Stomach (tissue), 9 donors: Measurements from ENCODE around the gene TNFSF13. TPM values are rescaled to one million over a fixed set of nuclear protein-coding genes. Genes with fewer than 3 reads are reported as not detected.
"Not testable (repeated sequence)": the region's sequence is repeated elsewhere in the genome, so short reads cannot be mapped to it uniquely, and the experiment has no call there.

Experiments
- DNase-seq, 2 donors: peaks; one replicate each; pipeline versions ENCODE4 v3.0.0 to v3.0.0-alpha.2; 2013 to 2019
- H3K27ac ChIP-seq, 5 donors: fragments of 200-600 bp in 4 of 5; sonication (generic) in 4 of 5; one replicate each; pipeline ENCODE4 v1.5.1; 2013 to 2019; ENCODE audit warnings: mild to moderate bottlenecking in 1 of 5, moderate library complexity in 1 of 5
- H3K27me3 ChIP-seq, 3 donors: fragments of 200-600 bp; sonication (generic); one replicate each; pipeline ENCODE4 v1.5.1; 2017 to 2019; ENCODE audit warnings: mixed run types in 1 of 3
- H3K36me3 ChIP-seq, 4 donors: fragments of 200-600 bp; sonication (generic); 1 replicate in 3 of 4; 2 replicates in 1 of 4; pipeline ENCODE4 v1.5.1; 2016 to 2019
- H3K4me1 ChIP-seq, 4 donors: fragments of 200-600 bp; sonication (generic); one replicate each; pipeline ENCODE4 v1.5.1; 2016 to 2019
- H3K4me3 ChIP-seq, 4 donors: fragments of 200-600 bp; sonication (generic) in 3 of 4; one replicate each; pipeline ENCODE4 v1.5.1; 2016 to 2019; ENCODE audit warnings: mild to moderate bottlenecking in 1 of 4
- H3K9me3 ChIP-seq, 4 donors: fragments of 200-600 bp; sonication (generic); one replicate each; pipeline ENCODE4 v1.5.1; 2016 to 2019
- CTCF ChIP-seq, 7 experiments: fragments of 450-650 bp in 4 of 7; fragments of 200-600 bp in 3 of 7; sonication (generic) in 3 of 7; IDR thresholded peaks; one replicate each; pipeline ENCODE4 v1.5.1; 2016 to 2019; ENCODE audit warnings: antibody characterized with exemption in 7 of 7, control low read depth in 2 of 7, mild to moderate bottlenecking in 1 of 7
- EP300 ChIP-seq: sonication (generic); formaldehyde crosslinking; IDR thresholded peaks from one replicate; pipeline ENCODE4 v1.6.1; 2017; ENCODE audit warnings: antibody characterized with exemption
- POLR2A ChIP-seq, 4 donors: fragments of 450-650 bp; IDR thresholded peaks; one replicate each; pipeline ENCODE4 v1.6.1; 2016; ENCODE audit warnings: antibody characterized with exemption in 4 of 4, control low read depth in 2 of 4, mild to moderate bottlenecking in 1 of 4, moderate library complexity in 1 of 4
- POLR2AphosphoS5 ChIP-seq, 3 donors: sonication (generic); formaldehyde crosslinking; IDR thresholded peaks; one replicate each; pipeline ENCODE4 v1.6.1; 2016; ENCODE audit warnings: antibody characterized with exemption in 3 of 3
- WGBS, 5 donors: extraction: QIAGEN DNeasy Blood & Tissue Kit in 3 of 5; methylation state at CpG; one replicate each; pipeline versions ENCODE4 v1.1.5 to v1.1.7; 2013 to 2018; 5-methylcytosine and 5-hydroxymethylcytosine counted together
- intact Hi-C: fragments of 100-400 bp; cut with DNase I; formaldehyde crosslinking; loops from one replicate; pipeline ENCODE4 v1.15.1; 2023; ENCODE audit warnings: low total_unique reads
- polyA plus RNA-seq, 3 donors: library from polyadenylated mRNA; stranded (reverse); fragments of 200-250 nt; gene quantifications; one replicate each; pipeline ENCODE4 v1.2.3, GENCODE V29; 2013
- small RNA-seq, 4 donors: library from RNA; depleted of rRNA; stranded (forward); fragments of <200 nt; gene quantifications; one replicate each; pipeline ENCODE3, GENCODE V24; 2016
- total RNA-seq, 5 donors: library from RNA; depleted of rRNA; stranded (reverse); fragments of >200 nt; gene quantifications; one replicate each; pipeline versions ENCODE4 v1.1.0 to v1.2.3, GENCODE V29; 2014 to 2016
- donor health status: healthy with polysubstance abuse.
- donor health status: Bipolar disorder and iron deficiency.
- donor health status: healthy.

The TNFSF13 gene
- total and polyA plus RNA-seq, 8 donors = 15.6 to 55.4 (median 28.0) TPM

GRCh38 chr17:7592422-7593021 is 34.0 kb downstream of the TNFSF13 start:
- Histone ChIP-seq H3K4me3 (no peak overlapping the region), H3K36me3 (peaks cover 65 to 96% (median 88%) of the 10 kb centered on the region in 4 donors)

GRCh38 chr17:7593296-7593695 is 34.7 kb downstream of the TNFSF13 start:
- no peak for DNase-seq
- Histone ChIP-seq H3K9me3 (no peaks in the 10 kb centered on the region), H3K36me3 (peaks cover 69 to 93% (median 86%) of the 10 kb centered on the region in 4 donors), H3K27ac (no peak overlapping the region), H3K4me1 (peaks cover 9 to 25% (median 17%) of the 10 kb centered on the region in 4 donors), H3K27me3 (no peaks in the 10 kb centered on the region), H3K4me3 (no peak overlapping the region)
- 87 to 89% (median 88%) methylated on average over 12 of the region's 12 CpGs for WGBS, 5 donors
- intact Hi-C loops = no loop called here
- TF ChIP-seq POLR2AphosphoS5 (IDR thresholded peaks at IDR 0.05) (no peak), EP300 (no peak), POLR2A (IDR thresholded peaks at IDR 0.05) (no peak), CTCF (IDR thresholded peaks at IDR 0.05) (no peak)

More at GRCh38 chr17:7592422-7593021, 34.0 kb downstream of the TNFSF13 start:
- WGBS, 5 donors = 90 to 92% (median 92%) methylated on average over 21 to 23 of the region's 23 CpGs
- H3K9me3 ChIP-seq = no peaks in the 10 kb centered on the region
- TF ChIP-seq CTCF (IDR thresholded peaks at IDR 0.05) (no peak), EP300 (no peak), POLR2AphosphoS5 (IDR thresholded peaks at IDR 0.05) (no peak), POLR2A (IDR thresholded peaks at IDR 0.05) (no peak)
- H3K4me1 ChIP-seq = peaks cover 14 to 32% (median 24%) of the 10 kb centered on the region in 4 donors
- intact Hi-C loops = no loop called here
- no peak for DNase-seq
- H3K27ac ChIP-seq = no peak overlapping the region
- H3K27me3 ChIP-seq = no peaks in the 10 kb centered on the region

- DNase-seq, H3K4me1 ChIP-seq, H3K4me3 ChIP-seq, H3K27me3 ChIP-seq, H3K9me3 ChIP-seq, intact Hi-C loops, H3K27ac ChIP-seq: not testable (repeated sequence)
- WGBS, 5 donors = 76 to 83% (median 79%) methylated on average over 5 of the region's 5 CpGs
- peaks cover 96 to 97% (median 97%) of the 10 kb centered on the region in 4 donors for H3K36me3 ChIP-seq
Observed at GRCh38 chr17:7597561-7597960, 39.0 kb downstream of the TNFSF13 start.

GRCh38 chr17:7606280-7606679 is 47.7 kb downstream of the TNFSF13 start:
- H3K4me3 ChIP-seq = no peak overlapping the region
- no peak for DNase-seq
- peaks cover 48 to 61% (median 58%) of the 10 kb centered on the region in 4 donors for H3K36me3 ChIP-seq
- 95 to 98% (median 97%) methylated on average over 4 of the region's 4 CpGs for WGBS, 5 donors
- TF ChIP-seq POLR2A (IDR thresholded peaks at IDR 0.05) = no peak
- no peak for TF ChIP-seq POLR2AphosphoS5 (IDR thresholded peaks at IDR 0.05)
- no peak for TF ChIP-seq CTCF (IDR thresholded peaks at IDR 0.05)
- no peak for TF ChIP-seq EP300
- H3K4me1 ChIP-seq = peaks cover 0 to 25% (median 7%) of the 10 kb centered on the region in 4 donors
- no peaks in the 10 kb centered on the region for H3K9me3 ChIP-seq
- no peaks in the 10 kb centered on the region for H3K27me3 ChIP-seq
- intact Hi-C loops = no loop called here
- H3K27ac ChIP-seq = no peak overlapping the region

- Histone ChIP-seq H3K36me3 (peaks cover 7 to 22% (median 17%) of the 10 kb centered on the region in 4 donors), H3K27ac (no peak overlapping the region), H3K9me3 (no peaks in the 10 kb centered on the region), H3K4me3 (no peak overlapping the region), H3K27me3 (no peaks in the 10 kb centered on the region), H3K4me1 (peaks cover 24 to 54% (median 40%) of the 10 kb centered on the region in 4 donors)
- intact Hi-C loops = no loop called here
- TF ChIP-seq EP300 (no peak), POLR2AphosphoS5 (IDR thresholded peaks at IDR 0.05) (no peak)
- DNase-seq = no peak
- 94 to 100% (median 97%) methylated on average over 2 of the region's 2 CpGs for WGBS, 5 donors
Observed at GRCh38 chr17:7610641-7611040, 52.1 kb downstream of the TNFSF13 start.

Small RNAs within 50 kb of the gene (small RNA-seq; reads per million reads assigned to genes)
- gene CD68 (0 reads per million in 4 donors), gene RF00019 (0 reads per million in 4 donors), gene SNORA48 (0 reads per million in 4 donors), gene SNORD10 (0 reads per million in 4 donors)

Other genes with a start within 250 kb of the TNFSF13 start
Only the 30 nearest of the 31 such genes appear.
- gene NEURL4, start 229.4 kb upstream of the TNFSF13 start, total RNA-seq = 10 to 100 TPM; 17.8 to 84.0 (median 36.4) TPM
- gene NEURL4, start 229.4 kb upstream of the TNFSF13 start, polyA plus RNA-seq = 10 to 100 TPM in 2 of 3 donors, 1 to 10 TPM in 1; 6.9 to 22.2 (median 15.6) TPM
- 10 to 100 TPM in 4 of 5 donors, 1 to 10 TPM in 1; 8.3 to 33.3 (median 14.7) TPM for gene ACAP1, start 222.2 kb upstream of the TNFSF13 start, total RNA-seq
- 1 to 10 TPM; 4.4 to 6.4 (median 6.2) TPM for gene ACAP1, start 222.2 kb upstream of the TNFSF13 start, polyA plus RNA-seq
- 10 to 100 TPM in 1 of 5 donors, 1 to 10 TPM in 3, under 1 TPM in 1; 0.58 to 11.0 (median 3.5) TPM for gene KCTD11, start 206.6 kb upstream of the TNFSF13 start, total RNA-seq
- 10 to 100 TPM in 1 of 3 donors, 1 to 10 TPM in 2; 8.9 to 14.1 (median 9.4) TPM for gene KCTD11, start 206.6 kb upstream of the TNFSF13 start, polyA plus RNA-seq
- not detected for gene TMEM95, start 203.6 kb upstream of the TNFSF13 start, total RNA-seq
- not detected for gene TMEM95, start 203.6 kb upstream of the TNFSF13 start, polyA plus RNA-seq
- 10 to 100 TPM in 3 of 5 donors, 1 to 10 TPM in 2; 5.7 to 37.1 (median 22.2) TPM for gene TNK1, start 177.7 kb upstream of the TNFSF13 start, total RNA-seq
- gene TNK1, start 177.7 kb upstream of the TNFSF13 start, polyA plus RNA-seq = 10 to 100 TPM in 1 of 3 donors, 1 to 10 TPM in 2; 6.0 to 12.1 (median 7.8) TPM
- 100 to 1,000 TPM in 1 of 5 donors, 10 to 100 TPM in 2, 1 to 10 TPM in 1, not detected in 1; 7.9 to 101 (median 29.6) TPM for gene PLSCR3, start 164.2 kb upstream of the TNFSF13 start, total RNA-seq
- 10 to 100 TPM; 21.9 to 27.1 (median 24.4) TPM for gene PLSCR3, start 164.2 kb upstream of the TNFSF13 start, polyA plus RNA-seq
- gene TMEM256, start 154.7 kb upstream of the TNFSF13 start, total RNA-seq = 100 to 1,000 TPM in 2 of 5 donors, 10 to 100 TPM in 2, not detected in 1; 39.8 to 347 (median 161) TPM
- gene TMEM256, start 154.7 kb upstream of the TNFSF13 start, polyA plus RNA-seq = 100 to 1,000 TPM; 189 to 282 (median 279) TPM
- 10 to 100 TPM in 3 of 5 donors, 1 to 10 TPM in 2; 4.6 to 42.0 (median 13.8) TPM for gene NLGN2, start 150.9 kb upstream of the TNFSF13 start, total RNA-seq
- gene NLGN2, start 150.9 kb upstream of the TNFSF13 start, polyA plus RNA-seq = 1 to 10 TPM; 1.7 to 7.9 (median 1.8) TPM
- gene SPEM1, start 138.4 kb upstream of the TNFSF13 start, total RNA-seq = not detected
- gene SPEM1, start 138.4 kb upstream of the TNFSF13 start, polyA plus RNA-seq = under 1 TPM in 1 of 3 donors, not detected in 2; 0.20 TPM
- not detected for gene SPEM2, start 133.1 kb upstream of the TNFSF13 start, total RNA-seq
- gene SPEM2, start 133.1 kb upstream of the TNFSF13 start, polyA plus RNA-seq = not detected
- not detected for gene SPEM3, start 129.9 kb upstream of the TNFSF13 start, total RNA-seq
- gene SPEM3, start 129.9 kb upstream of the TNFSF13 start, polyA plus RNA-seq = not detected
- 10 to 100 TPM in 2 of 5 donors, 1 to 10 TPM in 2, not detected in 1; 1.3 to 48.4 (median 9.0) TPM for gene TMEM102, start 123.3 kb upstream of the TNFSF13 start, total RNA-seq
- gene TMEM102, start 123.3 kb upstream of the TNFSF13 start, polyA plus RNA-seq = 1 to 10 TPM; 4.5 to 7.9 (median 6.4) TPM
- 10 to 100 TPM in 1 of 5 donors, under 1 TPM in 1, not detected in 3; 0.37 to 15.6 TPM for gene FGF11, start 119.2 kb upstream of the TNFSF13 start, total RNA-seq
- gene FGF11, start 119.2 kb upstream of the TNFSF13 start, polyA plus RNA-seq = 1 to 10 TPM in 1 of 3 donors, under 1 TPM in 1, not detected in 1; 0.50 to 2.9 TPM
- gene CHRNB1, start 113.7 kb upstream of the TNFSF13 start, total RNA-seq = 1 to 10 TPM in 3 of 5 donors, not detected in 2; 1.8 to 6.4 (median 4.2) TPM
- 10 to 100 TPM in 2 of 3 donors, 1 to 10 TPM in 1; 9.2 to 12.0 (median 10.7) TPM for gene CHRNB1, start 113.7 kb upstream of the TNFSF13 start, polyA plus RNA-seq
- 10 to 100 TPM; 15.8 to 31.5 (median 29.0) TPM for gene ZBTB4, start 79.1 kb upstream of the TNFSF13 start, total RNA-seq
- 10 to 100 TPM; 16.3 to 18.0 (median 17.9) TPM for gene ZBTB4, start 79.1 kb upstream of the TNFSF13 start, polyA plus RNA-seq
- not detected for gene SLC35G6, start 77.3 kb upstream of the TNFSF13 start, total RNA-seq
- gene SLC35G6, start 77.3 kb upstream of the TNFSF13 start, polyA plus RNA-seq = not detected
- gene POLR2A, start 74.4 kb upstream of the TNFSF13 start, total RNA-seq = 100 to 1,000 TPM in 2 of 5 donors, 10 to 100 TPM in 3; 55.4 to 750 (median 85.2) TPM
- 10 to 100 TPM in 1 of 3 donors, 1 to 10 TPM in 2; 8.1 to 12.7 (median 10.0) TPM for gene POLR2A, start 74.4 kb upstream of the TNFSF13 start, polyA plus RNA-seq
- gene TNFSF12, start 9.7 kb upstream of the TNFSF13 start, total RNA-seq = 100 to 1,000 TPM in 1 of 5 donors, 10 to 100 TPM in 3, 1 to 10 TPM in 1; 6.1 to 199 (median 49.6) TPM
- gene TNFSF12, start 9.7 kb upstream of the TNFSF13 start, polyA plus RNA-seq = 10 to 100 TPM; 31.7 to 48.0 (median 45.1) TPM
- 10 to 100 TPM; 22.0 to 78.6 (median 49.9) TPM for gene SENP3, start 3.2 kb downstream of the TNFSF13 start, total RNA-seq
- gene SENP3, start 3.2 kb downstream of the TNFSF13 start, polyA plus RNA-seq = 10 to 100 TPM; 39.3 to 55.0 (median 53.0) TPM
- 10 to 100 TPM; 11.1 to 19.2 (median 13.9) TPM for gene CD68, start 20.9 kb downstream of the TNFSF13 start, total RNA-seq
- 10 to 100 TPM; 13.8 to 39.6 (median 28.9) TPM for gene CD68, start 20.9 kb downstream of the TNFSF13 start, polyA plus RNA-seq
- gene MPDU1, start 25.1 kb downstream of the TNFSF13 start, total RNA-seq = 100 to 1,000 TPM in 3 of 5 donors, 10 to 100 TPM in 2; 64.8 to 188 (median 117) TPM
- gene MPDU1, start 25.1 kb downstream of the TNFSF13 start, polyA plus RNA-seq = 10 to 100 TPM; 27.2 to 67.4 (median 64.0) TPM
- 1 to 10 TPM in 1 of 5 donors, not detected in 4; 1.7 TPM for gene SOX15, start 31.3 kb downstream of the TNFSF13 start, total RNA-seq
- 10 to 100 TPM in 1 of 3 donors, under 1 TPM in 2; 0.76 to 48.1 (median 0.81) TPM for gene SOX15, start 31.3 kb downstream of the TNFSF13 start, polyA plus RNA-seq
- 10 to 100 TPM; 11.0 to 33.3 (median 23.3) TPM for gene FXR2, start 56.1 kb downstream of the TNFSF13 start, total RNA-seq
- gene FXR2, start 56.1 kb downstream of the TNFSF13 start, polyA plus RNA-seq = 10 to 100 TPM; 22.7 to 28.5 (median 23.2) TPM
- gene SAT2, start 69.1 kb downstream of the TNFSF13 start, total RNA-seq = 100 to 1,000 TPM in 2 of 5 donors, 10 to 100 TPM in 3; 11.6 to 235 (median 42.6) TPM
- gene SAT2, start 69.1 kb downstream of the TNFSF13 start, polyA plus RNA-seq = 100 to 1,000 TPM; 126 to 209 (median 184) TPM
- gene SHBG, start 71.4 kb downstream of the TNFSF13 start, total RNA-seq = 1 to 10 TPM in 1 of 5 donors, not detected in 4; 1.2 TPM
- gene SHBG, start 71.4 kb downstream of the TNFSF13 start, polyA plus RNA-seq = under 1 TPM in 2 of 3 donors, not detected in 1; 0.20 to 0.37 TPM
- gene ATP1B2, start 92.2 kb downstream of the TNFSF13 start, total RNA-seq = under 1 TPM in 2 of 5 donors, not detected in 3; 0.45 to 0.55 TPM
- gene ATP1B2, start 92.2 kb downstream of the TNFSF13 start, polyA plus RNA-seq = under 1 TPM; 0.12 to 0.90 (median 0.76) TPM
- gene TP53, start 128.7 kb downstream of the TNFSF13 start, total RNA-seq = 10 to 100 TPM in 4 of 5 donors, 1 to 10 TPM in 1; 5.8 to 34.8 (median 25.2) TPM
- gene TP53, start 128.7 kb downstream of the TNFSF13 start, polyA plus RNA-seq = 10 to 100 TPM; 12.3 to 26.4 (median 13.0) TPM
- gene WRAP53, start 129.7 kb downstream of the TNFSF13 start, total RNA-seq = 1 to 10 TPM; 1.8 to 3.9 (median 2.9) TPM
- 10 to 100 TPM in 2 of 3 donors, 1 to 10 TPM in 1; 8.6 to 12.6 (median 11.6) TPM for gene WRAP53, start 129.7 kb downstream of the TNFSF13 start, polyA plus RNA-seq
- gene EFNB3, start 146.5 kb downstream of the TNFSF13 start, total RNA-seq = 1 to 10 TPM in 2 of 5 donors, under 1 TPM in 1, not detected in 2; 0.29 to 2.9 (median 2.2) TPM
- gene EFNB3, start 146.5 kb downstream of the TNFSF13 start, polyA plus RNA-seq = 1 to 10 TPM in 1 of 3 donors, under 1 TPM in 2; 0.31 to 1.6 (median 0.92) TPM
- gene DNAH2, start 159.0 kb downstream of the TNFSF13 start, total RNA-seq = 1 to 10 TPM in 1 of 5 donors, under 1 TPM in 3, not detected in 1; under 0.01 to 8.0 (median 0.24) TPM
- under 1 TPM in 2 of 3 donors, not detected in 1; 0.08 to 0.31 TPM for gene DNAH2, start 159.0 kb downstream of the TNFSF13 start, polyA plus RNA-seq